Islet of Langerhans (tissue), 1 donor: ENCODE results near the gene ANKRD18B.
"Not testable (repeated sequence)": the region's sequence is repeated elsewhere in the genome, so short reads cannot be mapped to it uniquely, and the experiment has no call there.

Experiments used
- FAIRE-seq: peaks from one replicate; lab custom pipeline; 2011; peaks lifted over from hg19 to GRCh38; lab: Jason Lieb, UNC

Gene ANKRD18B

DNA sequence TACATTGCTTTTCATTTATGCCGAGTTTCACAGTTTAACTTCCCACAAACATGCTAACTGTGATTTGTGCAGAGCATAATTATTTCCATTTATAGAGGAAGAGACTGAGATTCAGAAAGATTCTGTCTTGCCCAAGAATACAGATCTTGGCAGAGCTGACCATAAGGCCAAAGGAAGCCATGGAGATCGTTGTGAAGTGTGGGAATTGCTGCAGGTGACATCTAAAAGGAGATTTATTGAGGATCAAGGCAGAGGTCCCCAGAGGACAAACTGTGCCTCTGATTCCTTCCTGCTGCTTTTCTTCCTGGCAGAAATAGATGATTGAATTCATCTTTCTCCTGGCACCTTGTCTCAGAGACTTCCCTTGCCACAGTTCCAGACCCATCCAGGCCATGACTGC is 88.4 kb downstream of the ANKRD18B start:
- not testable (repeated sequence) for FAIRE-seq

DNA sequence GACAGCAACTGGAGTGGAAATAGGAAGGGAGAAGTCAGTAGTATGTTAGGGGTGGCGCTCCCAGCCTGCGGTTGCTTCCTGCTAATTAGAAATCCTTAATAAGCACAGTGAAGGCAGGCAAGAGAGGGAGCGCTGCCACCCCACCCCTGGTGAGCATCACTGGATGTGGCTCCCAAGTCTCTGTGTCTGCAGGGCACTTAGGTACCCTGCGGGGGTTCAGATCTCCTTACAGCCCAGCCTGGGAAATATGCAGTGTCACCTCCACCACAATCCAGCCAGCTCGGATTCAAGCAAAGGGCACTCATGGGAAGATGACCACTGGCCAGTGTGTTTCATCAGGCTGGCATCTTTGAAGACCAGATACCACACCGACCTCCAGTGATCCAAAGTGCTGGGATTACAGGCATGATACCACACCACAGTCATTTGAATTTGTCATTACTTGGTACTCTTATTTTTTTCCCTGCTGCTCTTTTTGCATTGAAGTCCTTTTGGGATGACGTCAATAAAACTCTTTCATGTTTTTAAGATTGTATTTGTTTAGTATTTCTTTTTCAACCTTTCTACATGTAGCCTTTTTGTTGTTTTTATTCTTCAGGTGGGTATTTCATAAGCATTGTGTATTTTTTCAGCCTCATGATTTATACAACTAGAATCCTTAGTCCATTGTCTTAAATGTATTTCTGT is 90.1 kb downstream of the ANKRD18B start:
- no peak for FAIRE-seq

DNA sequence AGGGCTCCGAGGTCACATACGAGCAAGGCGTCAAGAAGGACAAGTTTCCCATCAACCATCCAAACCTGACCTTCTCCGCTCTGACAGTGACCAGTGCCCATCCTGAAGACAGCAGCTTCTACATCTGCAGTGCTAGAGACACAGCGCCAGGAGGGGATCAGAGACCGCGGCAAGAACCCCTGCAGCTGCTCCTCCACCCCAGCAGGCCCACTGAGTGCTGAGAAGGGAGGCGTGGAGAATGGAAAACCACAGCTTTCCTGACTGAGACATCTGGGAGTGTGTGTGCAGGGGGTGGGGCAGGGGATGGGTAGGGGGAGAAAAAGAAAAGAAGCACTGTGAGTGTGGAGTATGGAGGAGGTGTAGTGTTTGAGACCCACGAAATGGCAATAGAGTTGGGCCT is 94.3 kb downstream of the ANKRD18B start:
- FAIRE-seq: not testable (repeated sequence)

DNA sequence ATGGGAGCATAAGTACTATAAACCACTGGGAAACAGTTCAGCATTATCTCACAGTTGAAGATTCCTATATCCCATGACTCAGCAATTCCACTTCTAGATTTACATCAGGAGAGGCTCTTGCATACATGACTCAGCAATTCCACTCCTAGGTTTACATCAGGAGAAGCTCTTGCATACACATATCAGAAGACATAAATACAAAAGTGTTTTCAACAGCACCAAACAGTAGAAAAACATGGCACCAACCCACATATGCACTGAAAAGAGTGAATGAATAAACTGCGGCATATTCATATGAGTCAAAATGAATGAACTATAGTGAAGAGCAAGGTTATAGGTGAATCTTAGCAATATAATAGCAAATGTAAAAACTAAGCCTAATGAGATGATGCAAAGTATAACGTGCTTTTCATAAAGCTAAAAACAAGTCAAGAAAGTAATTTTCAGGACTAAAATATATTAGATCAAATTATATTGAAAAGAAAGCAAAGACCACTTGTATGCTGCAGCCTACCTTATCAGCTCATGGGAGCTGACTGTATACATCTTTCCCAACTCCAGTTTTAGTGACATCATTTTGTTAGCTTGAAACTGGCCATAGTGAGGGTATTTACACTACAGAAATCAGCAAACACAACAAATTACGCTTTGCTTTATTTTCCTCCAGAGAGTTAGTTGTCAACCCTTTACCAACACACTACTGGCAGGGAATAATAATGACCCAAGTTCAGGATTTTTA is 95.8 kb downstream of the ANKRD18B start:
- no peak for FAIRE-seq

DNA sequence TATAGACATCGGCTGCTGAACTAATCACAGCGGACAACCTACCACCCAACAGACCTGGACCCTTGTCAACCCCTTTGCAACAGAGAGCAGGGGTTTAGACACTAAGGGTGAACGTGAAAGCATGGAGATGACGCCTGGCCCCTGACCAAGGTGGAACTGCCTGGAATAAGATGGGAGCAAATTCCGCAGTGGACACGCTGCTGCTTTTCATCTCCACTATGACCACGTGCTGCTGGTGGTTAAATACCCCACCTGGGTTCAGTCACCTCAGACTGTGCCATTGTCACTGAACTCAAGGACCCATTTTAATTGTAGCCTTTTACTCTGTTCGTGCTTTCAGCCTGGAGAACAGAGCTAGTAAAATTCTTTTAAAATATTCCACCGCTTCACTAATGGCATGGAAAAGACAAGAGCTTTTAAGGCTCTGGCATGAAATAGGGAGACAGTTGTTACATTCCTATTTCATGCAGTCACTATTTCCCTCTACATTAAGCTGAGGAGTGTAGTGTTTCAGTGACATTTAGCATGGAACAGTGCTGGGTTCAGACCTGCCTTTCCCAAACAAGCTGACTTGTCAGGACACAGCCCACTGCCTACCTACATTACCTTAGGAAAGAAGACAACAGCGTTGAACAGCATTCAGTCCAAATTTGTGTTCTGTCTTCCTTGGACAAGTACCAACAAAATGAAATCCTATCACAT is 96.8 kb downstream of the ANKRD18B start:
- no peak for FAIRE-seq
